ENCODE results near the gene PDE10A.
"Not testable (repeated sequence)": the region's sequence is repeated elsewhere in the genome, so short reads cannot be mapped to it uniquely, and the experiment has no call there.

Gene PDE10A

DNA sequence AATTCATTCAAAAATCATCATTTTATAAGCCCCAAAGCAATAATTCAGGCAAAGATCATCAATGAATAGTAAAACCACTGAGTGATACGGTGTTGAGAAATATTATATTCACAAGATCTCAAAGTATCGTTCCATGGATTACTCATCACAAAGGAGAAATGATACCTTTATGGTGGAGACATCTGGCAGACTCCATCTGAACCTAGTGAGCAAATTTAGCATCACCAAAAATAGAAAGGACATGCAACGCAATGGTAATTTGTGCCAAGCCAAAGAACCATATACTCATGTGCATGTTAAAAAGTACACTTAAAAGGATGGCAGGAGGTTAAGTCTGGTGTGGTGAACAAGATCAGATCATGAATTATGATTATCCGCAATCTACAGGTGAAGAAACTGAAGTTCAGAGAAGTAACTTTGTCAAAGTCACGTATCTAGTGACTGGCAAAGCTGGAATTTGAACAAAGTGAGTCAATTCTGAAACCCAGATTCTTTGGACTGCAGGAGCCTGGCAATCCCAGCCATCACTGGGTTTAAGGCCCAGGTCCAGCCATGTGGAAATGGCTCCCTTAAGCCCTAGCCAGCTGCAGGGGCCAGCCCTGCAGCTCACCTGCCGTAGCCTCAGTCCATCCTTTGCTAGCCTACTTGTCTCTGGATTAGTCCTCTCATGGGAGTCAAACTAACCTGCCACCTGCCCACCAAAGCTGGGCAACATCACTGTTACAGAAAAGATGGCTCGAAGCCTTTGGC, 68.3 kb downstream of the PDE10A start:
- DNase-seq (ENCODE audit: extremely low read depth in 1 of 2, low read depth in 1 of 2) = no peak

DNA sequence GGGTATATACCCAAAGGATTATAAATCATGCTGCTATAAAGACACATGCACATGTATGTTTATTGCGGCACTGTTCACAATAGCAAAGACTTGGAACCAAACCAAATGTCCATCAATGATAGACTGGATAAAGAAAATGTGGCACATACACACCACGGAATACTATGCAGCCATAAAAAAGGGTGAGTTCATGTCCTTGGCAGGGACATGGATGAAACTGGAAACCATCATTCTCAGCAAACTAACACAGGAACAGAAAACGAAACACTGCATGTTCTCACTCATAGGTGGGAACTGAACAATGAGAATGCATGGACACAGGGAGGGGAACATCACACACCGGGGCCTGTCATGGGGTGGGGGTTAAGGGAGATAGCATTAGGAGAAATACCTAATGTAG, 70.1 kb downstream of the PDE10A start:
- not testable (repeated sequence) for DNase-seq (ENCODE audit: extremely low read depth in 1 of 2, low read depth in 1 of 2)

- no peak for DNase-seq (ENCODE audit: extremely low read depth in 1 of 2, low read depth in 1 of 2)
Observed at GRCh38 chr6:165588515-165588914, 74.5 kb downstream of the PDE10A start.

- no peak for DNase-seq (ENCODE audit: extremely low read depth in 1 of 2, low read depth in 1 of 2)
Observed at GRCh38 chr6:165587206-165587605, 75.8 kb downstream of the PDE10A start.

DNA sequence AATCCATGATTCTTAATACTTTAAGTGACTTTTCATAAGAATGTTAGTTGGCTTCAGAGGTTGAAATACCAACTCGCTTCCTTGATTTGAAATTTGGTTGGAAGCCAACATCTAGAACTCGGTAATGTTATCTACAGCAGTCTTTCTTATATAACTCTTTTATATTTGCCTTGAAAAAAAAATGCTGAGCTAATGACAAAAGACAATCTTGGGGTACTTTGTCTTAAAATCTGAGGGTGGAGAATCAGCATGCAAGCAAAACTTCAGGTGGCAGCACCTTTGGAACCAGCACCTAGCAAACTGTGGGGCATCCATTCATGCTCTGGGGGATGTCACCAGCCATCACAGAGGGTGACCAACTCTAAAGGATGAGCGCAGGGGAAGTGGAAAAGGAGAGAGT, 76.3 kb downstream of the PDE10A start:
- DNase-seq (ENCODE audit: extremely low read depth in 1 of 2, low read depth in 1 of 2) = no peak

DNA sequence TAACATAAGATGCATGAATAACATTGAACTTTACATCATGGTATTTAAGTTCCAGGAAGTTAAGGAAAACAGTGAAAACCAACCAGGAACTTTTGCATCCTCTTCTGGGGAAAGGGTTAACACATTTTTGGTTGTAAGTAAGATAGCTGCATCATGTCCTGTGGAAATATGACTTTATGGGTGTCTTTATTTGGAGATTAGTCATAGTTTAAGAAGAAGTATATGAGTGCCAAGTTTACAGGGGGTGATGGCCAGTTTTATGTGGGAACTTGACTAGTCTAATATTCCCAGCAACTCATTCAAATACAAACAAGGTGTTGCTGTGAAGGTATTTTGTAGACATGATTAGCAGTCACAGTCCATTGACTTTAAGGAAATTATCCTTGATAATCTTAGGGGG, 78.0 kb downstream of the PDE10A start:
- DNase-seq (ENCODE audit: extremely low read depth in 1 of 2, low read depth in 1 of 2) = no peak

GRCh38 chr6:165584541-165584940, 78.5 kb downstream of the PDE10A start:
- no peak for DNase-seq (ENCODE audit: extremely low read depth in 1 of 2, low read depth in 1 of 2)

GRCh38 chr6:165581678-165582077, 81.4 kb downstream of the PDE10A start:
- DNase-seq (ENCODE audit: extremely low read depth in 1 of 2, low read depth in 1 of 2) = no peak

GRCh38 chr6:165580136-165580535, 82.9 kb downstream of the PDE10A start:
- no peak for DNase-seq (ENCODE audit: extremely low read depth in 1 of 2, low read depth in 1 of 2)

GRCh38 chr6:165579151-165579550, 83.9 kb downstream of the PDE10A start:
- DNase-seq (ENCODE audit: extremely low read depth in 1 of 2, low read depth in 1 of 2) = no peak

- no peak for DNase-seq (ENCODE audit: extremely low read depth in 1 of 2, low read depth in 1 of 2)
Observed at GRCh38 chr6:165577556-165577955, 85.5 kb downstream of the PDE10A start.

- DNase-seq (ENCODE audit: extremely low read depth in 1 of 2, low read depth in 1 of 2) = no peak
Observed at GRCh38 chr6:165575158-165575549, 87.9 kb downstream of the PDE10A start.

DNA sequence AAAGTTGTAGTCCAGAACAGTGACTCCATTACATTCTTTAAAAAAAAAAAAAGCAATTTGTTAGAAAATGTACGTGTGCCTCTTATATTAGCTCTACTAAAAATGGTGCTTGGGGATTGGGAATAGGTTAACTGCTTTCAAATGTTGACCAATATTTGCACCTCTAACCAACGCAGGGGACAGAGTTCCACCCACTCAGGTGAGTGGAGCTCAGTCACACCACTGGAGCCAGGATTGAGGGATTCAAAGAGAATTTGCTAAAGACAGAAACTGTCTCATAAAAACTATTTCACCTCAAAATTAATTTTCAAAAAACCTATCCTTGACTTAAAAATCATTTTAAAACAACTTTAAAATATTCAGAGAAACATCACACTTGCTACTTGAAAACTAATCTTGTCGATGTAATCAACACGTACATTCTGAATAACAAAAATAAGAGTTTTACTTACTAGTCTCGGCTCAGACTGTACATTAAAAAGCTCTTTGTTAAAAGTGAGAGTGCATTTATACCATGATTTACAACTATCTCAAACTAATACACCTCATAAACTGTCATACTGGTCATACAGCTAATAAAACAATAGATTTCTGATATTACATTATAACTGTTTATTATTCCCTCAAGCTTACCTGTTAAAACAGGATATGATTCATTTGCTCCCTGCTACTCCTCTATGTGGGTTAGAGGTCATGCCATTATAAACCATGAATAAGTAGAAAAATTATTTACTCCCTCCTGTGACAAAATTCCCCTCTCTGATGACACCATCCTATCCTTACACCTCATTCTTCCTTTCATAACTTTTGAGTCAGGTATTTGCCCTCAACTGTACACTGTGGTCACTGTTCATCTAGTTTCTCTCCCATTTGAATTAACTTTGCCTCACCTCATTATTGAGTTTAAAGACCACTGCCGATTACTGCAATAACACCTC, 88.6 kb downstream of the PDE10A start:
- DNase-seq (ENCODE audit: extremely low read depth in 1 of 2, low read depth in 1 of 2) = no peak

GRCh38 chr6:165573671-165574070, 89.4 kb downstream of the PDE10A start:
- DNase-seq (ENCODE audit: extremely low read depth in 1 of 2, low read depth in 1 of 2) = no peak

- DNase-seq (ENCODE audit: extremely low read depth in 1 of 2, low read depth in 1 of 2) = no peak
Observed at GRCh38 chr6:165571721-165572132, 91.3 kb downstream of the PDE10A start.

GRCh38 chr6:165571068-165571682, 91.9 kb downstream of the PDE10A start:
- no peak for DNase-seq (ENCODE audit: extremely low read depth in 1 of 2, low read depth in 1 of 2)

DNA sequence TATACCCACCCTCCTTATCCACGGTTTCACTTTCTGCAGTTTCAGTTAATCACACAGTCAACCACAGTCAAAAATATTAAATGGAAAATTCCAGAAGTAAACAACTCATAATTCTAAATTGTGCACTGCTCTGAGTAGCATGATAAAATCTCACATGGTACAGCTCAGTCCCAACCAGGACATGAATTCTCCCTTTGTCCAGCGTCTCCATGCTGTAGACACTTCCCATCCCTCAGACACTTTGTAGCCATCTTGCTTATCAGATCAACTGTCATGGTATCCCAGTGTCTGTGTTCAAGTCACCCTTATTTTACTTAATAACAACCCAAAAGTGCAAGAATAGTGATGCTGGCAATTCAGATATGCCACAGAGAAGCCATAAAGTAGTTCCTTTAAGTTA, 94.7 kb downstream of the PDE10A start:
- DNase-seq (ENCODE audit: extremely low read depth in 1 of 2, low read depth in 1 of 2) = no peak

GRCh38 chr6:165566088-165566828, 96.8 kb downstream of the PDE10A start:
- no peak for DNase-seq (ENCODE audit: extremely low read depth in 1 of 2, low read depth in 1 of 2)

DNA sequence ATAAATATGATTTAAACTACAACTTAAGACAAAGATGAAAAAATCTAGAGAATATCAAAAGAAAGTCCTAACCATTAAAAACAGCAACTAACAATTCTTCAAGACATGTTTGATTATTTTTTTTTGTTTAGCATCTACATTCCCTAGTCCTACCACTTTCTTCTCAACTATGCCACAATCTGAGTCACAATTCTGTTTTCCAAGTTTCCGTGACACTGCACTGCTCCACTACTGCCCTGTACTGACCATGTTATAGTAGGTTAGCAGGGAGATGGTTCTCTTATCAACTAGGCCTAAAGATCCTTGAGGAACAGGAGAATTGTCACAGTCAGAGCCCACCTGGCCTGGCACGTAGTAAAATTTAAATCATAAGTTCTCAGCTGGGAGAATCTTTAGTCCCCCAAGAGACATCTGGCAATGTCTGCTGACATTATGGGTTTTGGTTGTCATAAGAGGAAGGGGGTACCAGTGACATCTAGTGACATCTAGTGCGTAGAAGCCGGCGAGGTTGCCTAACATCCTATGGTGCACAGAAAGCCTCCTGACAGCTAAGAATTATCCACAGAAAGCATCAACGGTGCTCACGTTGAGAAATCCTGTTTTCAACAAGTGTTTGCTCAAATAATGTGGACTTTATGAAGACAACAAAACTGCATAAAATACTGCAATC, 100.5 kb downstream of the PDE10A start:
- DNase-seq (ENCODE audit: extremely low read depth in 1 of 2, low read depth in 1 of 2) = no peak

GRCh38 chr6:165559632-165560031, 103.4 kb downstream of the PDE10A start:
- DNase-seq (ENCODE audit: extremely low read depth in 1 of 2, low read depth in 1 of 2) = no peak

Data from activated CD8-positive, alpha-beta memory T cell treated with anti-CD3 and anti-CD28 coated beads for 1 hour (primary cell).